ENCODE results near the gene THAP7. TPM values are rescaled to one million over a fixed set of nuclear protein-coding genes. Genes with fewer than 3 reads are reported as not detected.
A peak's percentile ranks its signal among the peaks of the same experiment; 100 is the strongest.

Gene THAP7
- total and polyA plus RNA-seq, 12 donors = 15.7 to 189 (median 48.6) TPM

GRCh38 chr22:20965104-20965887 lies 36.6 kb downstream of the THAP7 start:
- WGBS, 4 donors = 10 to 19% (median 13%) methylated on average over 5 to 59 of the region's 65 CpGs
- intact Hi-C loops (cut with DNase I) = no loop called here
- Histone ChIP-seq H3K36me3 (replicated peaks in 1 of 2) (no peaks in the 10 kb centered on the region), H3K4me1 (replicated peaks in 1 of 2) (peaks cover 6 to 9% of the 10 kb centered on the region in 2 donors), H3K27ac (no peak overlapping the region), H3K4me3 (peak overlapping the region in 1 of 4 donors; percentile 65), H3K9me3 (replicated peaks in 1 of 3) (no peaks in the 10 kb centered on the region), H3K27me3 (no peaks in the 10 kb centered on the region)
- TF ChIP-seq CTCF (IDR thresholded peaks at IDR 0.05) (no peak), POLR2A (IDR thresholded peaks at IDR 0.05) (no peak)
- no peak for DNase-seq

GRCh38 chr22:20964799-20965103 lies 37.2 kb downstream of the THAP7 start:
- Histone ChIP-seq H3K4me1 (replicated peaks in 1 of 2) (peaks cover 6 to 9% of the 10 kb centered on the region in 2 donors), H3K36me3 (replicated peaks in 1 of 2) (no peaks in the 10 kb centered on the region), H3K9me3 (replicated peaks in 1 of 3) (no peaks in the 10 kb centered on the region), H3K27ac (no peak overlapping the region), H3K27me3 (no peaks in the 10 kb centered on the region), H3K4me3 (peak overlapping the region in 1 of 4 donors; percentile 65)
- 2 to 9% (median 2%) methylated on average over 6 to 28 of the region's 28 CpGs; no CpG with 5 or more reads in 1 of the 4 donors for WGBS, 4 donors
- no peak for TF ChIP-seq POLR2A (IDR thresholded peaks at IDR 0.05)
- no peak for DNase-seq
- intact Hi-C loops (cut with DNase I) = no loop called here

GRCh38 chr22:20964090-20964798 lies 37.7 kb downstream of the THAP7 start:
- peaks cover 6 to 9% of the 10 kb centered on the region in 2 donors for H3K4me1 ChIP-seq (replicated peaks in 1 of 2)
- 50 to 65% (median 60%) methylated on average over 5 to 6 of the region's 6 CpGs for WGBS, 4 donors
- no peak for TF ChIP-seq CTCF (IDR thresholded peaks at IDR 0.05)
- no peak for TF ChIP-seq POLR2A (IDR thresholded peaks at IDR 0.05)
- H3K27me3 ChIP-seq = no peaks in the 10 kb centered on the region
- H3K27ac ChIP-seq = no peak overlapping the region
- intact Hi-C loops (cut with DNase I) = no loop called here
- DNase-seq = no peak
- peak overlapping the region in 1 of 4 donors; percentile 65 for H3K4me3 ChIP-seq
- H3K36me3 ChIP-seq (replicated peaks in 1 of 2) = no peaks in the 10 kb centered on the region
- H3K9me3 ChIP-seq (replicated peaks in 1 of 3) = no peaks in the 10 kb centered on the region

GRCh38 chr22:20963201-20964052 lies 38.5 kb downstream of the THAP7 start:
- no peaks in the 10 kb centered on the region for H3K27me3 ChIP-seq
- intact Hi-C loops (cut with DNase I) = no loop called here
- peaks cover 6 to 9% of the 10 kb centered on the region in 2 donors for H3K4me1 ChIP-seq (replicated peaks in 1 of 2)
- TF ChIP-seq CTCF (IDR thresholded peaks at IDR 0.05) (no peak), POLR2A (IDR thresholded peaks at IDR 0.05) (no peak)
- H3K4me3 ChIP-seq = no peak overlapping the region
- 70 to 80% (median 76%) methylated on average over 3 to 7 of the region's 7 CpGs for WGBS, 4 donors
- DNase-seq = no peak
- H3K27ac ChIP-seq = no peak overlapping the region
- H3K9me3 ChIP-seq (replicated peaks in 1 of 3) = no peaks in the 10 kb centered on the region
- H3K36me3 ChIP-seq (replicated peaks in 1 of 2) = no peaks in the 10 kb centered on the region

Data from adrenal gland (tissue), 12 donors.